GM23338 (cell line): ENCODE data around the gene TSPAN12. TPM values are rescaled to one million over a fixed set of nuclear protein-coding genes. Genes with fewer than 3 reads are reported as not detected.

Experiments used
- ATAC-seq: fragments of 200-7000 bp; cut with Tn5 transposase; 3 replicates; pipeline ENCODE4 v1.9.1; 2020
- DNase-seq: peaks from one replicate; pipeline ENCODE4 v3.0.0-alpha.2; 2015; ENCODE audit warnings: low spot score
- H2AFZ ChIP-seq: fragments of 200-600 bp; sonication (generic); 2 replicates; pipeline ENCODE4 v1.8.0; 2016; ENCODE audit warnings: antibody characterized with exemption, mild to moderate bottlenecking, moderate library complexity
- H3F3A ChIP-seq: fragments of 200-600 bp; sonication (generic); replicated peaks from 2 replicates; pipeline ENCODE4 v1.8.0; 2017; ENCODE audit warnings: antibody characterized with exemption, mixed run types, low read depth
- H3K27ac ChIP-seq: fragments of 200-600 bp; sonication (generic); 2 replicates; pipeline ENCODE4 v1.6.1; 2016; ENCODE audit warnings: low read depth
- H3K27me3 ChIP-seq: fragments of 200-600 bp; sonication (generic); 2 replicates; pipeline ENCODE4 v1.8.0; 2016; ENCODE audit warnings: mild to moderate bottlenecking, mixed run types, moderate library complexity; ENCODE audit not compliant: insufficient read depth
- H3K36me3 ChIP-seq: fragments of 200-600 bp; sonication (generic); 2 replicates; pipeline ENCODE4 v1.8.0; 2016; ENCODE audit warnings: mild to moderate bottlenecking; ENCODE audit not compliant: insufficient read depth
- H3K4me1 ChIP-seq: fragments of 200-600 bp; sonication (generic); 2 replicates; pipeline ENCODE4 v1.8.0; 2016; ENCODE audit warnings: mild to moderate bottlenecking, moderate library complexity; ENCODE audit not compliant: insufficient read depth
- H3K4me2 ChIP-seq: fragments of 200-600 bp; sonication (generic); 2 replicates; pipeline ENCODE4 v1.7.1; 2017; ENCODE audit warnings: mixed run types
- H3K4me3 ChIP-seq: fragments of 200-600 bp; sonication (generic); 2 replicates; pipeline ENCODE4 v1.6.1; 2016; ENCODE audit warnings: mixed run types
- H3K79me2 ChIP-seq: fragments of 200-600 bp; sonication (generic); replicated peaks from 2 replicates; pipeline ENCODE4 v1.8.0; 2017; ENCODE audit warnings: mild to moderate bottlenecking; ENCODE audit not compliant: insufficient read depth
- H3K9me2 ChIP-seq: fragments of 200-600 bp; sonication (generic); 2 replicates; pipeline ENCODE4 v1.8.0; 2017; ENCODE audit not compliant: insufficient read depth
- H4K20me1 ChIP-seq: fragments of 200-600 bp; sonication (generic); replicated peaks from 2 replicates; pipeline ENCODE4 v1.8.0; 2017; ENCODE audit warnings: mild to moderate bottlenecking; ENCODE audit not compliant: insufficient read depth
- H3K27ac Mint-ChIP-seq: 2 replicates; pipeline ENCODE4 v1.8.0; 2020; ENCODE audit warnings: inconsistent platforms, mild to moderate bottlenecking, moderate library complexity, mixed read lengths
- H3K27me3 Mint-ChIP-seq: 3 replicates; pipeline ENCODE4 v1.8.0; 2022; ENCODE audit warnings: low read depth, mild to moderate bottlenecking, moderate library complexity, mixed read lengths, inconsistent platforms; ENCODE audit not compliant: insufficient read depth, poor library complexity
- H3K36me3 Mint-ChIP-seq: 3 replicates; pipeline ENCODE4 v1.8.0; 2021; ENCODE audit warnings: low read depth, mild to moderate bottlenecking, inconsistent platforms, moderate library complexity, mixed read lengths
- H3K4me1 Mint-ChIP-seq: 3 replicates; pipeline ENCODE4 v1.8.0; 2020; ENCODE audit warnings: mild to moderate bottlenecking, inconsistent platforms, mixed read lengths
- H3K4me3 Mint-ChIP-seq: 3 replicates; pipeline ENCODE4 v1.8.0; 2021; ENCODE audit warnings: moderate library complexity, mild to moderate bottlenecking, inconsistent platforms, mixed read lengths
- H3K9me3 Mint-ChIP-seq: 3 replicates; pipeline ENCODE4 v1.8.0; 2020; ENCODE audit warnings: moderate library complexity, mild to moderate bottlenecking, inconsistent platforms, mixed read lengths
- EZH2 ChIP-seq: fragments of 200-600 bp; sonication (generic); IDR thresholded peaks from one replicate; pipeline ENCODE4 v1.8.0; 2017; ENCODE audit warnings: antibody characterized with exemption, mild to moderate bottlenecking, low read depth; ENCODE audit not compliant: unreplicated experiment
- EZH2phosphoT487 ChIP-seq: fragments of 200-600 bp; sonication (generic); IDR thresholded peaks from one replicate; pipeline ENCODE4 v1.8.1; 2018; ENCODE audit warnings: antibody characterized with exemption; ENCODE audit not compliant: unreplicated experiment
- JUNB ChIP-seq: IDR thresholded peaks from one replicate; pipeline ENCODE4 v1.6.1; 2016; ENCODE audit warnings: antibody characterized with exemption; ENCODE audit not compliant: unreplicated experiment
- NANOG ChIP-seq: IDR thresholded peaks from 2 replicates; pipeline ENCODE4 v1.6.1; 2016; ENCODE audit warnings: antibody characterized with exemption, borderline replicate concordance
- STAT1 ChIP-seq: IDR thresholded peaks from one replicate; pipeline ENCODE4 v1.6.1; 2016; ENCODE audit warnings: antibody characterized with exemption; ENCODE audit not compliant: unreplicated experiment
- ZNF114 ChIP-seq: fragments of 250-450 bp; sonication (Bioruptor Pico); IDR thresholded peaks from 2 replicates; pipeline ENCODE4 v1.5.0; 2020; ENCODE audit warnings: mild to moderate bottlenecking, moderate library complexity
- ZNF331 ChIP-seq: fragments of 250-450 bp; sonication (Bioruptor Pico); IDR thresholded peaks from 2 replicates; pipeline ENCODE4 v1.5.0; 2020; ENCODE audit warnings: low read depth, mild to moderate bottlenecking, moderate library complexity
- polyA plus RNA-seq: library from polyadenylated mRNA; unstranded; fragments of >200 nt; fragmentation: Nextera tagmentation; extraction: Ambion mirVana; gene quantifications from 2 replicates; pipeline ENCODE4 v1.2.1, GENCODE V29; 2016
- total RNA-seq: library from RNA; depleted of rRNA; stranded (reverse); fragments of >200 nt; shearing (Covaris generic); gene quantifications from 2 replicates; pipeline ENCODE4 v1.2.3, GENCODE V29; 2014
- TF ChIP-seq, protein P1 (sequence below): IDR thresholded peaks from 2 replicates; pipeline ENCODE4 v1.6.1; 2016; ENCODE audit warnings: antibody characterized with exemption
- TF ChIP-seq, protein P2 (sequence below): fragments of 250-450 bp; sonication (Bioruptor Pico); IDR thresholded peaks from 2 replicates; pipeline ENCODE4 v1.5.0; 2020; ENCODE audit warnings: mild to moderate bottlenecking, moderate library complexity

The TSPAN12 gene
- total and polyA plus RNA-seq, 2 experiments from 2014 or later, result 9.7 to 11.7 TPM

DNA sequence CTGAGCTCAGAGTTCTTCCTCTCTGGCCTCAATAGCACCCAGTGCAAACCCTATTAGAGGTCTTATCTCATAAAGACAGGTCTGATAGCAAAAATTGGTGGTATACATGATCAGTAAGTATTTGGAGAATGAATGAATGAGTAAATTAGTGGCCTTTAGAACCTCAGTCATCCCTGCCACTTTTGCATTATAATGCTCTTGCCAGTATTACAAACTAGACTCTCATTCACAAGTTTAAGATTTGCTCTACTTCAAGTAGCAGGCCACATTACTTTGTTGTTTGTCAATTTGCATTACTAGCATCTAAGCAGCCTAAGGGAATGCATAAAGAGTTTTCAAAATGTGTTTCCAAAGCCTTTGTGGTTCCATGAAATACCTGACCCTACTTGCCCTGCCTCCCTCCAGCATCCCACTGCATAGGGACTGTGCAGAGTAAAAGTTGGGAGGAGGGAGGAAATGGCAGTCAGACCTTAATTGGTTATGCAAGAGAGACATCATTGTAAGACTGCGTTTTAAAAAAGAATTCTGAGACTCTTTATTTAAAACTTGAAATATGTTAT is 21.3 kb downstream of the TSPAN12 start:
- ATAC-seq (no peak), DNase-seq (no peak)
- no peaks in the 10 kb centered on the region for H4K20me1 ChIP-seq
- H3K36me3 ChIP-seq, result no peaks in the 10 kb centered on the region
- no peak overlapping the region for H3K4me2 ChIP-seq
- no peak overlapping the region for H2AFZ ChIP-seq
- H3K27ac ChIP-seq, result no peak overlapping the region
- no peaks in the 10 kb centered on the region for H3K27me3 ChIP-seq
- H3K4me3 ChIP-seq, result no peak overlapping the region
- Mint-ChIP-seq H3K9me3 (no peaks in the 10 kb centered on the region; the same call in 2 of the 3 replicates), H3K27ac (no peak overlapping the region), H3K4me1 (peaks cover 67% of the 10 kb centered on the region), H3K4me3 (no peak overlapping the region), H3K36me3 (peaks cover 8% of the 10 kb centered on the region; the same call in 2 of the 3 replicates), H3K27me3 (peaks cover 7% of the 10 kb centered on the region)
- H3F3A ChIP-seq, result no peaks in the 10 kb centered on the region
- H3K9me2 ChIP-seq, result no peaks in the 10 kb centered on the region
- TF ChIP-seq, protein P1, sequence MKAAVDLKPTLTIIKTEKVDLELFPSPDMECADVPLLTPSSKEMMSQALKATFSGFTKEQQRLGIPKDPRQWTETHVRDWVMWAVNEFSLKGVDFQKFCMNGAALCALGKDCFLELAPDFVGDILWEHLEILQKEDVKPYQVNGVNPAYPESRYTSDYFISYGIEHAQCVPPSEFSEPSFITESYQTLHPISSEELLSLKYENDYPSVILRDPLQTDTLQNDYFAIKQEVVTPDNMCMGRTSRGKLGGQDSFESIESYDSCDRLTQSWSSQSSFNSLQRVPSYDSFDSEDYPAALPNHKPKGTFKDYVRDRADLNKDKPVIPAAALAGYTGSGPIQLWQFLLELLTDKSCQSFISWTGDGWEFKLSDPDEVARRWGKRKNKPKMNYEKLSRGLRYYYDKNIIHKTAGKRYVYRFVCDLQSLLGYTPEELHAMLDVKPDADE, result no peak
- TF ChIP-seq STAT1 (no peak), EZH2phosphoT487 (no peak), EZH2 (no peak), JUNB (no peak), ZNF331 (CRISPR knock-in tag) (no peak)
- no peaks in the 10 kb centered on the region for H3K79me2 ChIP-seq
- peaks cover 68% of the 10 kb centered on the region for H3K4me1 ChIP-seq

DNA sequence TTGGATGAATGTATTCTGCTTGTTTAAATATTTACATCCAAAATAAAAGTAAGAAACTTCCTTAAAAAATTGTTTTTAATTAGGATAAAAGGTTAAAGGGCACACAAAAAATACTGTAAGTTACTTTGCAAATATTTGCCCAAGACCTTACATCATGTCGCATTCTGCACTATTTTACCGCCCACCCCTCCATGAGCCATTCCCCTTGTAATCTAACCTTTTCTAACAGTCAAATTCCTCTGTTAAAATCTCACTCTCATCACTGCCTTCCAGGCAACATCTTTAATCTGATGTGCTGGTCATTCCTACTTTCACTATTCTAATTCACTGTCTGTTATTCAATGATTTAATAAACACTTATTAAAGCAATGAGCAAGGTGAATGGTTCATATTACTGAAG is 23.2 kb downstream of the TSPAN12 start:
- Histone ChIP-seq H3K4me3 (no peak overlapping the region), H3K9me2 (no peaks in the 10 kb centered on the region), H3K79me2 (no peaks in the 10 kb centered on the region), H3K4me2 (no peak overlapping the region), H3F3A (no peaks in the 10 kb centered on the region), H3K4me1 (peaks cover 69% of the 10 kb centered on the region), H3K27me3 (no peaks in the 10 kb centered on the region), H3K36me3 (no peaks in the 10 kb centered on the region), H3K27ac (no peak overlapping the region), H4K20me1 (no peaks in the 10 kb centered on the region), H2AFZ (no peak overlapping the region)
- ATAC-seq, result no peak
- Mint-ChIP-seq H3K4me1 (peaks cover 59% of the 10 kb centered on the region), H3K27me3 (peaks cover 7% of the 10 kb centered on the region), H3K9me3 (peaks cover 8% of the 10 kb centered on the region; the same call in 2 of the 3 replicates), H3K36me3 (peaks cover 27% of the 10 kb centered on the region), H3K27ac (peak overlapping the region; percentile 1; the same call in 1 of the 2 replicates), H3K4me3 (no peak overlapping the region)
- TF ChIP-seq JUNB (no peak), ZNF114 (CRISPR knock-in tag) (no peak), ZNF331 (CRISPR knock-in tag) (no peak), STAT1 (no peak), NANOG (no peak), EZH2phosphoT487 (no peak)
- TF ChIP-seq, protein P2, sequence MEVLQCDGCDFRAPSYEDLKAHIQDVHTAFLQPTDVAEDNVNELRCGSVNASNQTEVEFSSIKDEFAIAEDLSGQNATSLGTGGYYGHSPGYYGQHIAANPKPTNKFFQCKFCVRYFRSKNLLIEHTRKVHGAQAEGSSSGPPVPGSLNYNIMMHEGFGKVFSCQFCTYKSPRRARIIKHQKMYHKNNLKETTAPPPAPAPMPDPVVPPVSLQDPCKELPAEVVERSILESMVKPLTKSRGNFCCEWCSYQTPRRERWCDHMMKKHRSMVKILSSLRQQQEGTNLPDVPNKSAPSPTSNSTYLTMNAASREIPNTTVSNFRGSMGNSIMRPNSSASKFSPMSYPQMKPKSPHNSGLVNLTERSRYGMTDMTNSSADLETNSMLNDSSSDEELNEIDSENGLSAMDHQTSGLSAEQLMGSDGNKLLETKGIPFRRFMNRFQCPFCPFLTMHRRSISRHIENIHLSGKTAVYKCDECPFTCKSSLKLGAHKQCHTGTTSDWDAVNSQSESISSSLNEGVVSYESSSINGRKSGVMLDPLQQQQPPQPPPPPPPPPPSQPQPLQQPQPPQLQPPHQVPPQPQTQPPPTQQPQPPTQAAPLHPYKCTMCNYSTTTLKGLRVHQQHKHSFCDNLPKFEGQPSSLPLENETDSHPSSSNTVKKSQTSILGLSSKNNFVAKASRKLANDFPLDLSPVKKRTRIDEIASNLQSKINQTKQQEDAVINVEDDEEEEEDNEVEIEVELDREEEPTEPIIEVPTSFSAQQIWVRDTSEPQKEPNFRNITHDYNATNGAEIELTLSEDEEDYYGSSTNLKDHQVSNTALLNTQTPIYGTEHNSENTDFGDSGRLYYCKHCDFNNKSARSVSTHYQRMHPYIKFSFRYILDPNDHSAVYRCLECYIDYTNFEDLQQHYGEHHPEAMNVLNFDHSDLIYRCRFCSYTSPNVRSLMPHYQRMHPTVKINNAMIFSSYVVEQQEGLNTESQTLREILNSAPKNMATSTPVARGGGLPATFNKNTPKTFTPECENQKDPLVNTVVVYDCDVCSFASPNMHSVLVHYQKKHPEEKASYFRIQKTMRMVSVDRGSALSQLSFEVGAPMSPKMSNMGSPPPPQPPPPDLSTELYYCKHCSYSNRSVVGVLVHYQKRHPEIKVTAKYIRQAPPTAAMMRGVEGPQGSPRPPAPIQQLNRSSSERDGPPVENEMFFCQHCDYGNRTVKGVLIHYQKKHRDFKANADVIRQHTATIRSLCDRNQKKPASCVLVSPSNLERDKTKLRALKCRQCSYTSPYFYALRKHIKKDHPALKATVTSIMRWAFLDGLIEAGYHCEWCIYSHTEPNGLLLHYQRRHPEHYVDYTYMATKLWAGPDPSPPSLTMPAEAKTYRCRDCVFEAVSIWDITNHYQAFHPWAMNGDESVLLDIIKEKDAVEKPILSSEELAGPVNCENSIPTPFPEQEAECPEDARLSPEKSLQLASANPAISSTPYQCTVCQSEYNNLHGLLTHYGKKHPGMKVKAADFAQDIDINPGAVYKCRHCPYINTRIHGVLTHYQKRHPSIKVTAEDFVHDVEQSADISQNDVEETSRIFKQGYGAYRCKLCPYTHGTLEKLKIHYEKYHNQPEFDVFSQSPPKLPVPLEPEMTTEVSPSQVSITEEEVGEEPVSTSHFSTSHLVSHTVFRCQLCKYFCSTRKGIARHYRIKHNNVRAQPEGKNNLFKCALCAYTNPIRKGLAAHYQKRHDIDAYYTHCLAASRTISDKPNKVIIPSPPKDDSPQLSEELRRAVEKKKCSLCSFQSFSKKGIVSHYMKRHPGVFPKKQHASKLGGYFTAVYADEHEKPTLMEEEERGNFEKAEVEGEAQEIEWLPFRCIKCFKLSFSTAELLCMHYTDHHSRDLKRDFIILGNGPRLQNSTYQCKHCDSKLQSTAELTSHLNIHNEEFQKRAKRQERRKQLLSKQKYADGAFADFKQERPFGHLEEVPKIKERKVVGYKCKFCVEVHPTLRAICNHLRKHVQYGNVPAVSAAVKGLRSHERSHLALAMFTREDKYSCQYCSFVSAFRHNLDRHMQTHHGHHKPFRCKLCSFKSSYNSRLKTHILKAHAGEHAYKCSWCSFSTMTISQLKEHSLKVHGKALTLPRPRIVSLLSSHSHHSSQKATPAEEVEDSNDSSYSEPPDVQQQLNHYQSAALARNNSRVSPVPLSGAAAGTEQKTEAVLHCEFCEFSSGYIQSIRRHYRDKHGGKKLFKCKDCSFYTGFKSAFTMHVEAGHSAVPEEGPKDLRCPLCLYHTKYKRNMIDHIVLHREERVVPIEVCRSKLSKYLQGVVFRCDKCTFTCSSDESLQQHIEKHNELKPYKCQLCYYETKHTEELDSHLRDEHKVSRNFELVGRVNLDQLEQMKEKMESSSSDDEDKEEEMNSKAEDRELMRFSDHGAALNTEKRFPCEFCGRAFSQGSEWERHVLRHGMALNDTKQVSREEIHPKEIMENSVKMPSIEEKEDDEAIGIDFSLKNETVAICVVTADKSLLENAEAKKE (CRISPR knock-in tag), result no peak
- TF ChIP-seq, protein P1, result no peak
- no peak for DNase-seq
